Measurements from ENCODE around the gene XKRX. TPM values are rescaled to one million over a fixed set of nuclear protein-coding genes. Genes with fewer than 3 reads are reported as not detected.

Gene XKRX
- total and polyA plus RNA-seq, 2 of the 13 experiments (the other 11 are each of a cell fraction or from before 2014, with no cell fraction given) = not detected

DNA sequence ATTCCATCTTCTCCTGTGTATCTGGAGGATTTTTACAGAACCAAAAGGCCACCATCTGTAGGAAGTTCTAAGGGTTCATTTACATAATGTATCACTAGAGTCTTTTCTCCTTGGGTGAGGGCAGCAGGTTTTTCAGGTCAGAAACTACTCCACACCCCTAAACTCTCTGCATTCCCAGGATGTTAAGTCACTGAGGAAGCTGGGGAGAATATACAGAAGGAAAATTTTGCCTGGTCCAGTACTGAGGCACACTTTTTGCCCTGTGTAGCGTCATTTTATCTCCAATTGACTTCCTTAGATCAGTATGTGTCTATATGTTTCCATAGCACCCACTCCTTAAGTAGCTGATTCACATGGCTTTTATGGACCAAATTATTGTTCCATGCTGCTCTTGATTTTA is 17.0 kb downstream of the XKRX start:
- TF ChIP-seq, protein P1, sequence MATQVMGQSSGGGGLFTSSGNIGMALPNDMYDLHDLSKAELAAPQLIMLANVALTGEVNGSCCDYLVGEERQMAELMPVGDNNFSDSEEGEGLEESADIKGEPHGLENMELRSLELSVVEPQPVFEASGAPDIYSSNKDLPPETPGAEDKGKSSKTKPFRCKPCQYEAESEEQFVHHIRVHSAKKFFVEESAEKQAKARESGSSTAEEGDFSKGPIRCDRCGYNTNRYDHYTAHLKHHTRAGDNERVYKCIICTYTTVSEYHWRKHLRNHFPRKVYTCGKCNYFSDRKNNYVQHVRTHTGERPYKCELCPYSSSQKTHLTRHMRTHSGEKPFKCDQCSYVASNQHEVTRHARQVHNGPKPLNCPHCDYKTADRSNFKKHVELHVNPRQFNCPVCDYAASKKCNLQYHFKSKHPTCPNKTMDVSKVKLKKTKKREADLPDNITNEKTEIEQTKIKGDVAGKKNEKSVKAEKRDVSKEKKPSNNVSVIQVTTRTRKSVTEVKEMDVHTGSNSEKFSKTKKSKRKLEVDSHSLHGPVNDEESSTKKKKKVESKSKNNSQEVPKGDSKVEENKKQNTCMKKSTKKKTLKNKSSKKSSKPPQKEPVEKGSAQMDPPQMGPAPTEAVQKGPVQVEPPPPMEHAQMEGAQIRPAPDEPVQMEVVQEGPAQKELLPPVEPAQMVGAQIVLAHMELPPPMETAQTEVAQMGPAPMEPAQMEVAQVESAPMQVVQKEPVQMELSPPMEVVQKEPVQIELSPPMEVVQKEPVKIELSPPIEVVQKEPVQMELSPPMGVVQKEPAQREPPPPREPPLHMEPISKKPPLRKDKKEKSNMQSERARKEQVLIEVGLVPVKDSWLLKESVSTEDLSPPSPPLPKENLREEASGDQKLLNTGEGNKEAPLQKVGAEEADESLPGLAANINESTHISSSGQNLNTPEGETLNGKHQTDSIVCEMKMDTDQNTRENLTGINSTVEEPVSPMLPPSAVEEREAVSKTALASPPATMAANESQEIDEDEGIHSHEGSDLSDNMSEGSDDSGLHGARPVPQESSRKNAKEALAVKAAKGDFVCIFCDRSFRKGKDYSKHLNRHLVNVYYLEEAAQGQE (IDR thresholded peaks at IDR 0.05; ENCODE audit: borderline replicate concordance in 1 of 2, low read depth in 1 of 2, low read length in 2 of 2) = no peak
- TF ChIP-seq SP4 (CRISPR knock-in tag; IDR thresholded peaks at IDR 0.05) (no peak), POLR2AphosphoS2 (IDR thresholded peaks at IDR 0.05; ENCODE audit: low read depth, low read length) (no peak), ZSCAN31 (CRISPR knock-in tag; IDR thresholded peaks at IDR 0.05; ENCODE audit: low read depth) (no peak), MIER3 (CRISPR knock-in tag; IDR thresholded peaks at IDR 0.05; ENCODE audit: borderline replicate concordance) (no peak)
- ATAC-seq (no peak), FAIRE-seq (no peak), DNase-seq (ENCODE audit: low spot score) (no peak)
- Histone ChIP-seq H3K79me2 (ENCODE audit: insufficient read depth, low read length) (no peaks in the 10 kb centered on the region), H3K9ac (ENCODE audit: insufficient read depth, low read depth, low read length) (no peak overlapping the region), H3K9me3 (ENCODE audit: low read length) (no peaks in the 10 kb centered on the region), H4K20me1 (ENCODE audit: insufficient read depth, low read length) (no peaks in the 10 kb centered on the region), H3K4me2 (ENCODE audit: low read depth, low read length) (no peak overlapping the region), H2AFZ (ENCODE audit: low read length) (no peak overlapping the region), H3K4me3 (replicated peaks in 1 of 3; ENCODE audit: insufficient read depth in 1 of 3, low read depth in 2 of 3, low read length in 3 of 3) (no peak overlapping the region), H3K36me3 (replicated peaks in 1 of 2; ENCODE audit: control insufficient read depth in 1 of 2, insufficient read depth in 2 of 2, low read length in 2 of 2) (no peaks in the 10 kb centered on the region), H3K27ac (ENCODE audit: extremely low read length, insufficient read depth, low read length) (no peak overlapping the region), H3K27me3 (ENCODE audit: control insufficient read depth in 1 of 2, insufficient read depth in 2 of 2, low read length in 2 of 2) (no peaks in the 10 kb centered on the region), H3K4me1 (ENCODE audit: insufficient read depth, low read length) (no peaks in the 10 kb centered on the region)
- in situ Hi-C loops (cut with HindIII; ENCODE audit: extremely low pct_ligation_motif_present, low pct_unique_long_range_greater_than_20kb) = no loop called here
- BruUV-seq (replicated peaks) = no TSS peak
- intact Hi-C loops (cut with micrococcal nuclease; ENCODE audit: unreplicated experiment) = no loop called here
- ChIA-PET CTCF (ENCODE audit: low intra/inter-chr PET ratio, low total read pairs) (no interaction called here), POLR2A (no interaction called here)
- WGBS (ENCODE audit: low lambda C conversion rate) = 0% methylated on average over 1 of the region's 1 CpG

GRCh38 chrX:100905620-100906019 is 23.1 kb downstream of the XKRX start:
- in situ Hi-C loops (cut with HindIII; ENCODE audit: extremely low pct_ligation_motif_present, low pct_unique_long_range_greater_than_20kb) (no loop called here), intact Hi-C loops (cut with micrococcal nuclease; ENCODE audit: unreplicated experiment) (loop anchor here (1.0 kb wide), 1 partner anchor 21 kb away; no protein-coding TSS in a partner anchor)
- CTCF ChIA-PET (ENCODE audit: low intra/inter-chr PET ratio, low total read pairs) = no interaction called here
- no peak for DNase-seq (ENCODE audit: low spot score)
- no peak for ATAC-seq
- Histone ChIP-seq H3K27ac (ENCODE audit: extremely low read length, insufficient read depth, low read length) (no peak overlapping the region), H3K79me2 (ENCODE audit: insufficient read depth, low read length) (no peaks in the 10 kb centered on the region), H2AFZ (ENCODE audit: low read length) (no peak overlapping the region), H3K36me3 (replicated peaks in 1 of 2; ENCODE audit: control insufficient read depth in 1 of 2, insufficient read depth in 2 of 2, low read length in 2 of 2) (no peaks in the 10 kb centered on the region), H3K9me3 (ENCODE audit: low read length) (no peaks in the 10 kb centered on the region), H3K4me1 (ENCODE audit: insufficient read depth, low read length) (no peaks in the 10 kb centered on the region), H3K9ac (ENCODE audit: insufficient read depth, low read depth, low read length) (no peak overlapping the region), H3K4me3 (replicated peaks in 1 of 3; ENCODE audit: insufficient read depth in 1 of 3, low read depth in 2 of 3, low read length in 3 of 3) (no peak overlapping the region), H4K20me1 (ENCODE audit: insufficient read depth, low read length) (no peaks in the 10 kb centered on the region), H3K4me2 (ENCODE audit: low read depth, low read length) (no peak overlapping the region), H3K27me3 (ENCODE audit: control insufficient read depth in 1 of 2, insufficient read depth in 2 of 2, low read length in 2 of 2) (no peaks in the 10 kb centered on the region)
- POLR2A ChIA-PET = no interaction called here
- no peak for FAIRE-seq
- no TSS peak for BruUV-seq (replicated peaks)
- no peak for TF ChIP-seq ZFP36 (IDR thresholded peaks at IDR 0.05; ENCODE audit: borderline replicate concordance, low read depth, low read length, partially characterized antibody)
- no peak for TF ChIP-seq ZNF749 (CRISPR knock-in tag; IDR thresholded peaks at IDR 0.05; ENCODE audit: borderline replicate concordance)
- no peak for TF ChIP-seq CERS6 (CRISPR knock-in tag; IDR thresholded peaks at IDR 0.05)
- TF ChIP-seq NBN (conservative IDR thresholded peaks at IDR 0.05) = no peak
- TF ChIP-seq LRRFIP1 (CRISPR knock-in tag; conservative IDR thresholded peaks at IDR 0.05) = no peak
- no peak for TF ChIP-seq ARNTL (CRISPR knock-in tag; IDR thresholded peaks at IDR 0.05)
- no peak for TF ChIP-seq ZNF468 (CRISPR knock-in tag; IDR thresholded peaks at IDR 0.05)
